ENCODE data around the gene SLX1A.
"Not testable (repeated sequence)": the region's sequence is repeated elsewhere in the genome, so short reads cannot be mapped to it uniquely, and the experiment has no call there.

The SLX1A gene

DNA sequence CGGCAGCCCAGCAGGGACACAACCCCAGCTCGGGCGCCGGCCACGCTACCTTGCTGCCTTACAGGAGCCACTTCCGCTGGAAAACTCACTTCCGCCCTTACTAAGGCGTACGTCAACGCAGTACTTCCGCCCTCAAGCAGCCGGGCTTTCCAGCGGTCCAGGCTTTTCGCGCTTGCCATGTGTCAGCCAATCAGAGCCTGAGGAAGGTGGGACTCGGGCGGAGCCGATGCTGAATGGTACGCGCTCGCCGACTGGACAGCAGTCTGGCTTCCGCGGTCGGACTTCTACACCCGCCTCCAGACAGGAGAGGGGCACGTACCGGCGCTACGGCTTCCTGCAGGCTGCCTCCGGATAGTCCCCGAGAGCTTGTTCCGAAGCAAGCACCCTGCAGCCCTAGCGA lies at the start of gene SLX1A, which contains the start of gene BOLA2B:
TSS of gene SLX1A (plus strand) at position 261 of the 400 bp plus-strand sequence. CDS start 210 bp downstream, outside the sequence.
TSS of gene BOLA2B (minus strand) at position 52 of the 400 bp plus-strand sequence. CDS start 71 bp downstream, outside the sequence.
- TF ChIP-seq, protein P1, sequence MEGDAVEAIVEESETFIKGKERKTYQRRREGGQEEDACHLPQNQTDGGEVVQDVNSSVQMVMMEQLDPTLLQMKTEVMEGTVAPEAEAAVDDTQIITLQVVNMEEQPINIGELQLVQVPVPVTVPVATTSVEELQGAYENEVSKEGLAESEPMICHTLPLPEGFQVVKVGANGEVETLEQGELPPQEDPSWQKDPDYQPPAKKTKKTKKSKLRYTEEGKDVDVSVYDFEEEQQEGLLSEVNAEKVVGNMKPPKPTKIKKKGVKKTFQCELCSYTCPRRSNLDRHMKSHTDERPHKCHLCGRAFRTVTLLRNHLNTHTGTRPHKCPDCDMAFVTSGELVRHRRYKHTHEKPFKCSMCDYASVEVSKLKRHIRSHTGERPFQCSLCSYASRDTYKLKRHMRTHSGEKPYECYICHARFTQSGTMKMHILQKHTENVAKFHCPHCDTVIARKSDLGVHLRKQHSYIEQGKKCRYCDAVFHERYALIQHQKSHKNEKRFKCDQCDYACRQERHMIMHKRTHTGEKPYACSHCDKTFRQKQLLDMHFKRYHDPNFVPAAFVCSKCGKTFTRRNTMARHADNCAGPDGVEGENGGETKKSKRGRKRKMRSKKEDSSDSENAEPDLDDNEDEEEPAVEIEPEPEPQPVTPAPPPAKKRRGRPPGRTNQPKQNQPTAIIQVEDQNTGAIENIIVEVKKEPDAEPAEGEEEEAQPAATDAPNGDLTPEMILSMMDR (IDR thresholded peaks at IDR 0.05): not testable (repeated sequence)

DNA sequence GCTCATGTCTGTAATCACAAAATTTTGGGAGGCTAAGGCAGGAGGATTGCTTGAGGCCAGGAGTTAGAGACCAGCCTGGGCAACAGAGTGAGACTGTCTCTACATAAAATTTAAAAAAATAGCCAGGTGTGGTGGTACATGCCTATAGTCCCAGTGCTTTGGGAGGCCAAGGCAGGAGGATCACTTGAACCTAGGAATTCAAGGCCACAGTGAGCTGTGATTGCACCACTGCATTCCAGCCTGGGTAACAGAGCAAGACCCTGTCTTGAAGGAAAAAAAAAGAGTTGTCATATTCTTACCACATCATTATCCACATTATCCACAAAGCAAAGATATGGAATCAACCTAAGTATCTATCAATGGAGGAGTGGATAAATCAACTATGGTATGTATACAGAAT lies 49.7 kb upstream of the SLX1A start:
- TF ChIP-seq, protein P1 (IDR thresholded peaks at IDR 0.05): no peak

DNA sequence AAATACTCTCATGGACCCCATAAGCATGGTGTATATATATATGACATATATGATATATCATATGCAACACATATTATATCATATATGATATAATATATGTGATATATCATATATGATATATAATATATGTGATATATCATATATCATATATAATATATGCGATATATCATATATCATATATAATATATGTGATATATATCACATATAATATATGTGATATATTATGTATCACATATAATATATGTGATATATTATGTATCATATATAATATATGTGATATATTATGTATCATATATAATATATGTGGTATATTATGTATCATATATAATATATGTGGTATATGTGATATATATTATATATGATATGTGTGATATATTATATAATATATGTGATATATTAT lies 48.8 kb upstream of the SLX1A start:
- TF ChIP-seq, protein P1 (IDR thresholded peaks at IDR 0.05): no peak

DNA sequence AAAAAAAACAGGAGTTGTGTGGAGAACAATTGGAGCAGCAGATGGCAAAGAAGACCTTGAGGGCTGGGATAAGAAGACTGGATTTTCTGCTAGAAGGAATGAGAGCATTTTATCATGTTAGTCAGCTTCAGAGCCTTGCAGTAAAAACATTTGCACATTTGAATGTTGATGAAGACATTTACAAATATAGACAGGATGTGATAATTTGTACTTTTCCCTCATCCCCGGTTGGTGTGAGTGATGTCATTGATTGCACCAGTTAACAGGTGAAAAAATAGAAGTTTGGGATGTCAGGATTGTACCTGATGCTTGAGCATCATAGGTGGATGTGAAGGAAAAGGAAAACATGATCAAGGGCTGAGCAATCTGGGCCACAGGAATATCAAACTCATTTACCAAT lies 48.0 kb upstream of the SLX1A start:
- TF ChIP-seq, protein P1 (IDR thresholded peaks at IDR 0.05): no peak

DNA sequence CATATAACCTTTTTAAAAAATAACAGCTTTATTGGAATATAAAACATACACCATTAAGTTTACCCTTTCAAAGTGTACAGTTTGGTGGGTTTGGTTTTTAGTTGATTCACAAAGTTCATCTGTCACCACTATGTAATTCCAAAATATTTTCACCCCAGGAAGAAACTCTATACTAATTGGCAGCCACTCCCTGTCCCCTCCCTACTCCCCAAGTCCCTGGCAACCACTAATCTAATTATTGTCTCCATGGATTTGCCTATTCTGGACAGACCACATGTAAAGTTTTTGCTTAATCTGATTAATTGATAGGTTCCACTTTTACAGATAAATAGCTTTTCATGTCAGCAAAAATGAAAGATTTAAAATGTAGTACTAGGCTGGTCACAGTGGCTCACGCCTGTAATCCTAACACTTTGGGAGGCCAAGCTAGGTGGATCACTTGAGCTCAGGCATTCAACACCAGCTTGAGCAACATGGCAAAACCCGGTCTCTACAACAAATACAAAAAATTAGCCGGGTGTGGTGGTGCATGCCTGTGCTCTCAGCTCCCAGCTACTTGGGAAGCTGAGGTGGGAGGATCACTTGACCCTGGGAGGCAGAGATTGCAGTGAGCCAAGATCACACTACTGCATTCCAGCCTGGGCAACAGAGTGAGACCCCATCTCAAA lies 45.7 kb upstream of the SLX1A start:
- TF ChIP-seq, protein P1 (IDR thresholded peaks at IDR 0.05): no peak

DNA sequence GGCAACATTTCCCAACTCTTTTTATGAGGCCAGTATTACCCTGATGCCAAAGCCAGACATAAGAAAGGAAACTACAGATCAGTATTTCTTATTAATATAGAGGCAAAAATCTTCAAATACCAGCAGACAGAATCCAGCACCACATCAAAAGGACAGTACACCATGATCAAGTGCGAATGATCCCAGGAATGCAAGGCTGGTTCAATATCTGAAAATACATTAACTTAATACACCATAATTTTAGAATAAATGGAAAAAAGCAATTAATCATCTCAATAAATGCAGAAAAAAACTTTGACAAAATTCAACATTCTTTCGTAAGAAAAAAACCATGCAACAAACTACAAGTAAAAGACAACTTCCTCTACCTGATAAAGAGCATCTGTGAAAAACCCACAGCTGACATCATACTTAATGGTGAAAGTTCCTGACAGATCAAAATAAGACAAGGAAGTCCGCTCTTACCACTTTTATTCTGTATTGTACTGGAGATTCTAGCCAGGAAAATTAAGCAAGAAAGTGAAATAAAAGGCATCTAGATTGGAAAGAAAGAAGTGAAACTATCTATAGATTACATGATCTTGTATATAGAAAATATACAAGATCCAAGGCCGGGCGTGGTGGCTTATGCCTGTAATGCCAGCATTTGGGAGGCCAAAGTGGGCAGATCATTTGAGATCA lies 44.3 kb upstream of the SLX1A start:
- TF ChIP-seq, protein P1 (IDR thresholded peaks at IDR 0.05): no peak

DNA sequence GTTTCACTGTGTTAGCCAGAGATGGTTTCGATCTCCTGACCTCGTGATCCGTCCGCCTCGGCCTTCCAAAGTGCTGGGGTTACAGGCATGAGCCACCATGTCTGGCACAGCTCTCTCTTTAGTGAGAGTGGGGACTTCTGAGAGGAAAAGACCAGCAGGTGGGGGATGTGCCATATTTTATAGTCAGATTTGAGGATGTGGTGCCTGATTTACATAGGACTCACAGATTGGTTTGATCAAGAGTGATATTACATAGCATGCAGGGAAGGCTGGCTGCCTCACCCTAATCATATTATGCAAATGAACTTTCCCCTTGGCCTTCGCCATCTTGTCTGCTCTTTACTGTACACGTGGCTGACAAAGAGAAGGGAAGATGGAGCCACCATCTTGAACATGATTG lies 42.6 kb upstream of the SLX1A start:
- TF ChIP-seq, protein P1 (IDR thresholded peaks at IDR 0.05): no peak

Data from LNCAP (cell line).